HG02588 (cell line): ENCODE measurements around the gene PPP6R1.

ENCODE experiments used
- ATAC-seq: cut with Tn5 transposase; IDR thresholded peaks from one replicate; pipeline ENCODE4 v1.9.1; 2021; ENCODE audit warnings: mild to moderate bottlenecking, moderate library complexity; ENCODE audit not compliant: unreplicated experiment

Gene PPP6R1

GRCh38 chr19:55279770-55280643 is 21.2 kb upstream of the PPP6R1 start, which contains the start of gene HSPBP1:
TSS of gene HSPBP1 (minus strand) at chr19:55280110. CDS start at chr19:55279608, 502 bp downstream.
- peak; percentile 62 for ATAC-seq

- no peak for ATAC-seq
These were observed 20.5 kb upstream of the PPP6R1 start for GRCh38 chr19:55279340-55279739.

- no peak for ATAC-seq
These were observed 19.7 kb upstream of the PPP6R1 start for GRCh38 chr19:55278391-55279135.

- no peak for ATAC-seq
These were observed 18.7 kb upstream of the PPP6R1 start for GRCh38 chr19:55277494-55277893.

GRCh38 chr19:55276720-55277430 is 18.1 kb upstream of the PPP6R1 start:
- ATAC-seq, result no peak

- no peak for ATAC-seq
These were observed 17.3 kb upstream of the PPP6R1 start for GRCh38 chr19:55275851-55276719.

- no peak for ATAC-seq
These were observed 15.3 kb upstream of the PPP6R1 start for GRCh38 chr19:55273978-55274707.

- ATAC-seq, result no peak
These were observed 13.3 kb upstream of the PPP6R1 start for GRCh38 chr19:55272142-55272541.

GRCh38 chr19:55270172-55270942 is 11.5 kb upstream of the PPP6R1 start:
- no peak for ATAC-seq

GRCh38 chr19:55269299-55269698 is 10.5 kb upstream of the PPP6R1 start:
- ATAC-seq, result no peak

- no peak for ATAC-seq
These were observed 8.0 kb upstream of the PPP6R1 start for GRCh38 chr19:55266840-55267239.

GRCh38 chr19:55266404-55266803 is 7.6 kb upstream of the PPP6R1 start:
- ATAC-seq, result no peak

- ATAC-seq, result no peak
These were observed 7.0 kb upstream of the PPP6R1 start for GRCh38 chr19:55265723-55266386.

- ATAC-seq, result no peak
These were observed 6.4 kb upstream of the PPP6R1 start for GRCh38 chr19:55265173-55265572.

GRCh38 chr19:55264531-55264930 is 5.7 kb upstream of the PPP6R1 start:
- no peak for ATAC-seq

- no peak for ATAC-seq
These were observed 3.5 kb upstream of the PPP6R1 start for GRCh38 chr19:55262359-55262758.

GRCh38 chr19:55261671-55262126 is 2.9 kb upstream of the PPP6R1 start:
- no peak for ATAC-seq

GRCh38 chr19:55259540-55260210 is 858 bp upstream of the PPP6R1 start:
- no peak for ATAC-seq
